ENCODE results near the gene LRRC74B.
"Not testable (repeated sequence)": the region's sequence is repeated elsewhere in the genome, so short reads cannot be mapped to it uniquely, and the experiment has no call there.

LRRC74B gene

GRCh38 chr22:21052715-21053459 is 7.1 kb downstream of the LRRC74B start:
- no peak for DNase-seq (ENCODE audit: low read depth)
- no peak overlapping the region for H3K4me3 ChIP-seq (ENCODE audit: low read depth, low read length)
- TF ChIP-seq CTCF (IDR thresholded peaks at IDR 0.05; ENCODE audit: control insufficient read depth, extremely low read depth, insufficient read depth), result no peak

DNA sequence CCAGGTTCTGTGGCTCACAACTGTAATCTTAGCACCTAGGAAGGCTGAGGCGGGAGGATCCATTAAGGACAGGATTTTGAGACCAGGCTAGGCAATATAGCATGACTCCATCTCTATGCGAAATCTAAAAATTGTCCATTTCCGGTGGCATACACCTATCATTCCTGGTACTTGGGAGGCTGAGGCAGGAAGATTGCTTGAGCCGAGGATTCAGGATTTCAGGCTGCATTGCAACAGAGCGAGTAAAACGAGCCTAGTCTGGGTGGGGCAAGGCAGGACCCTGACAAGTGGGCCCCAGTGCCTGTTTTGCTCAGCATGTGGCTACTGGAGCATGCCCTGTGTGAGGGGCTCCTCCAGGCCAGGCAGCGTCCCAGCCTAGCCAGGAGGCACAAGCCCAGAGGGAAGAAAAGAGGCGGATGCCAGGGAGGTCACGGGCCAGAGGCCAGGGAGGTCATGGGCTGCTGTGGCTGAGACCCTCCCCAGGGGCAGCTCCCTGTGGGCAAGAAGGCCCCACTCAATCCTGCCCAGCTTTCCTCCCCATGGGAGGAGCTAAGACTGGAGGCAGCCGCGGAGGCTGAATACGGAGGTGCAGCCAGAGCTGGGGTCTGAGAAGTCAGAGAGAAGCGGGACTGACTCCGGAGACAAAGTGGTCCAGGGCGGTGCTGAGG is 8.4 kb downstream of the LRRC74B start:
- TF ChIP-seq CTCF (IDR thresholded peaks at IDR 0.05; ENCODE audit: control insufficient read depth, extremely low read depth, insufficient read depth), result no peak
- DNase-seq (ENCODE audit: low read depth), result no peak
- no peak overlapping the region for H3K4me3 ChIP-seq (ENCODE audit: low read depth, low read length)

- no peak overlapping the region for H3K4me3 ChIP-seq (ENCODE audit: low read depth, low read length)
- no peak for DNase-seq (ENCODE audit: low read depth)
- TF ChIP-seq CTCF (IDR thresholded peaks at IDR 0.05; ENCODE audit: control insufficient read depth, extremely low read depth, insufficient read depth), result no peak
These were observed 9.2 kb downstream of the LRRC74B start for GRCh38 chr22:21054714-21055563.

GRCh38 chr22:21055564-21055834 is 9.8 kb downstream of the LRRC74B start:
- no peak for DNase-seq (ENCODE audit: low read depth)
- no peak overlapping the region for H3K4me3 ChIP-seq (ENCODE audit: low read depth, low read length)
- no peak for TF ChIP-seq CTCF (IDR thresholded peaks at IDR 0.05; ENCODE audit: control insufficient read depth, extremely low read depth, insufficient read depth)

DNA sequence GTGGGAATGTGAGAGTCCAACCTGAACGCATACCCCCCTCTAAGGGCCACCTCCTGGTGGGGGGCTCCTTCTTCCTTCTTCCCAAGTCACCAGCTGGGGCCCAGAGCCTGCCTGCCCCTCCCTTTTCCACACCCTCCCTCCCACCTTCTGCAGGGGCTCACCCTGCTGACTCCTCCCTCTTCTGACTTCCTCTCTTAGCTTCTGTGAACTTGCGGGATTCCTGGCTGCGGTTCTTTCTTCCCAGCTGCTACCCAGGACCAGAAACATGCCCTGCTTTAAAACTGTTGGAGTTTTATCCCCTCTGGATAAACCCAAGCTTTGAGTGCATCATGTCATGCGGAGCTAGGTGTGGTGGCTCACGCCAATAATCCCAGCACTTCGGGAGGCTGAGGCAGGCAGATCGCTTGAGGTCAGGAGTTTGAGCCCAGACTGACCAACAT is 10.2 kb downstream of the LRRC74B start:
- no peak overlapping the region for H3K4me3 ChIP-seq (ENCODE audit: low read depth, low read length)
- TF ChIP-seq CTCF (IDR thresholded peaks at IDR 0.05; ENCODE audit: control insufficient read depth, extremely low read depth, insufficient read depth), result no peak
- no peak for DNase-seq (ENCODE audit: low read depth)

GRCh38 chr22:21060363-21060762 is 14.6 kb downstream of the LRRC74B start:
- DNase-seq (ENCODE audit: low read depth); H3K4me3 ChIP-seq (ENCODE audit: low read depth, low read length): not testable (repeated sequence)

DNA sequence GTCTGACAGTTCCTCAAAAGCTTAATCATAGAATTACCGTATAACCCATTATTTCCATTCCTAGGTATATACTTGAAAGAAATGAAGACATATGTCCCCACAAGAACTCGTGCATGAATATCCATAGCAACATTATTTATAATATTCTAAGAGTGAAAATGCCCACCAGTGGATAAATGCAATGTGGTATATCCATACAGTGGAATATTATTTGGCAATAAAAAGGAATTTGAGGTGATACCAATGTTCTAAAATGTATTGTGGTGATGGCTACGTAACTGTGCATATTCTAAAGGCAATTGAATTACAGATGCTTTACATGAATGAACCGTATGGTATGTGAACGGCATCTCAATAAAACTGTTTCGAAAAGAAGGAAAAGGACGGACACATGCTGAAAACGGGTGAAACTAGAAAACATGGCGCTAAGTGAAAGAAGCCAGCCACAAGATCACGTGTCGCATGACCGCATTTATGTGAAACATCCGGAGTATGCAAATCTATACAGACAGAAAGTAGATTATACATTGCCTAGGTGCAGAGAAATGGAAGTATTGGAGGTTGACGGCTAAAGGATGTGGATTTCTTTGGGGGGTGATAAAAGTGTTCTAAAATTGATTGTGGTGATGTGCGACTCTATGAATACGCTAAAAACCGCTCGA is 16.0 kb downstream of the LRRC74B start:
- not testable (repeated sequence) for DNase-seq (ENCODE audit: low read depth)

GRCh38 chr22:21064425-21064824 is 18.7 kb downstream of the LRRC74B start:
- not testable (repeated sequence) for H3K4me3 ChIP-seq (ENCODE audit: low read depth, low read length); DNase-seq (ENCODE audit: low read depth)

More for the DNA sequence above, 16.0 kb downstream of the LRRC74B start:
- not testable (repeated sequence) for H3K4me3 ChIP-seq (ENCODE audit: low read depth, low read length)

Data from LNCaP clone FGC (cell line).